GM12891 (cell line): ENCODE measurements around the gene GGT6.

Experiments
- POLR2A ChIP-seq: IDR thresholded peaks from 2 replicates; pipeline ENCODE4 v1.6.1; 2011; ENCODE audit warnings: low read depth, low read length, control low read depth
- POLR2AphosphoS5 ChIP-seq: IDR thresholded peaks from 2 replicates; pipeline ENCODE4 v1.6.1; 2011; ENCODE audit warnings: low read depth, low read length, control low read depth
- SPI1 ChIP-seq: IDR thresholded peaks from 2 replicates; pipeline ENCODE4 v1.6.1; 2011; ENCODE audit warnings: low read depth, low read length, control low read depth

GRCh38 chr17:4539025-4539424 is 21.4 kb downstream of the GGT6 start:
- TF ChIP-seq POLR2A (no peak), POLR2AphosphoS5 (no peak), SPI1 (no peak)
